GM18498 (cell line): ENCODE measurements around the gene CLDN25.
"Not testable (repeated sequence)": the region's sequence is repeated elsewhere in the genome, so short reads cannot be mapped to it uniquely, and the experiment has no call there.

Experiments used
- ATAC-seq: cut with Tn5 transposase; IDR thresholded peaks from one replicate; pipeline ENCODE4 v1.9.1; 2021; ENCODE audit warnings: mild to moderate bottlenecking, moderate library complexity; ENCODE audit not compliant: unreplicated experiment

Gene CLDN25

DNA sequence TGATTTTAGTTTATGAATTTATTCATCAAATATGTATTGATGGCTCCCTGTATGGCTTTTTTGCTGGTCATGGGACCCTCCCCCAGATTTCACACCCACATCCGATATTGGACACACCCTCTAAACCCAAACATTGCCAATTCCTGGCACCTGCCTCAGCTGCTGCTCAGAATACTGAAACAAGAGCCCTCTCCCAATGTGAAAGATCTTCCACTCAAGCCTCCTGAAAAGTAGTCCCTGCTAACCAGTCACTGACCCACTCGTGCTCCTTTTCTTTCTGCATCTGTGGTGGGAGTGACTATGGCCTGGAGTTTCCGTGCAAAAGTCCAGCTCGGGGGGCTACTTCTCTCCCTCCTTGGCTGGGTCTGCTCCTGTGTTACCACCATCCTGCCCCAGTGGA is at the start of gene CLDN25:
TSS of gene CLDN25 (plus strand) at position 301 of the 400 bp plus-strand sequence. CDS start at position 301, 0 bp downstream.
- no peak for ATAC-seq

DNA sequence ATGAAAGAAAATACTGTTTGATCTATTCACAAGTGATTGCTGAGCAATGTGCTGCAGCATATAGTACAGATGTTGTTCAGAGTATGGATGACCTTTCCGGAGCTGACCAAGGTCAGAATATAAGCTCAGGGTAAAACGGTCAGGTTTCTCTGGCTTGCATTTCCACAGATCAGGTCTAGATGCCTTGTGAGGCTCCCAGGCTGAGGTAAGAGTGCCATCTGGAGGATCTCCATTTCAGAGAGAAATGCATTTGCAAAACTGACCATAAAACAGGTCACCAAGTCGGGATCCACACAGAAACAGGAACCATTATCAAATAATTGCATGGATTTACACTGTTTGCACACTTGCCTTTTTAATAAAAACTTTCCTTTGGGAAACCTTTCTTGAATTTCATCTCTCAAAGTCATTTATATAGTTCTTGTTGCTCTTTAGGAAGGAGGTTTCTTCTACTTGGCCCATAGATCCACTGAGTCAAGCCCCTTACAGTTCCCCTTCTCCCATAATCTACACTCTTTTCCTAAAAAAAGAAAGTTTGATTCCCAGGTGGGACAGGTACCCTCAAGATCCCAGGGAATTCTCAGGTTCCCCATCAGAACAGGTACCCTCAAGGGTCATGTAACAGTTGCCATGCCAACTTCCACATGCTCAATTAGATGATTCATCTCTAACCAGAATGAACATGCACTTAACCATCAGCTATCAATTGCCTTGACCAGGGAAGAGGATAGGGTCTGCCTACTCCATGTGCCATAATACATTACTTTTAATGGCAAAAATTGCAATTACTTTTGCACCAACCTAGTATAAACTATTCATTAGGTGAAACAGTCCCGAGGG is 48.5 kb upstream of the CLDN25 start:
- no peak for ATAC-seq

DNA sequence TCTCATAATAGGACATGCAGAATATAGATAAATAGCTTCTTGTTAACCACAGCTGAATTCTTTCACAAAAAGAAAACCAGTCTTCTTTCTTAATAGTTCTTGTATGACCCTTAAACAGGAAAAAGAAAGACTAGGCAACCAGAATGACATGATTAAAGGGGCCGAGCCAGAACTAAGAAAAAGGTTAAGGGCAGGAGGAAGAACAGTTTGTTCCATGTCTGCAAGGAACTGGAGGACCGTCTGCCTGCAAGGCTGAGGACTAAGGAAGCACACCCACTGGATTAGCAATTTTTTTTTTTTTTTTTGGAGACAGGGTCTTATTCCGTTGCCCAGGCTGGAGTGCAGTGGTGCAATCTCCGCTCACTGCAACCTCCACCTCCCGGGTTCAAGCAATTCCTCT is 47.5 kb upstream of the CLDN25 start:
- no peak for ATAC-seq

GRCh38 chr11:113736323-113736722 is 43.3 kb upstream of the CLDN25 start:
- ATAC-seq: no peak

DNA sequence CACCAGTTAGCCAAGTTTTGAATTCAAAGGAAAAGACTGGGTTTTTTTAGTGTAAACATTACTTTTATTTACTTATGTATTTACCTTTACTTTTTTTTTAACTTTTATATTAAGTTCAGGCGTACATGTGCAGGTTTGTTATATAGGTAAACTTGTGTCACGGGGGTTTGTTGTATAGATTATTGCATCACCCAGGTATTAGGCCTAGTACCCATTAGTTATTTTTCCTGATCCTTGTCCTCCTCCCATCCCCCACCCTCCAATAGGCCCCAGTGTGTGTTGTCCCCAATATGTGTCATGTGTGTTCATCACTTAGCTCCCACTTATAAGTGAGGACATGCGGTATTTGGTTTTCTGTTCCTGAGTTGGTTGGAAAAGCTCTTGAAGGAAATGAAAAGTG is 26.7 kb upstream of the CLDN25 start:
- no peak for ATAC-seq

DNA sequence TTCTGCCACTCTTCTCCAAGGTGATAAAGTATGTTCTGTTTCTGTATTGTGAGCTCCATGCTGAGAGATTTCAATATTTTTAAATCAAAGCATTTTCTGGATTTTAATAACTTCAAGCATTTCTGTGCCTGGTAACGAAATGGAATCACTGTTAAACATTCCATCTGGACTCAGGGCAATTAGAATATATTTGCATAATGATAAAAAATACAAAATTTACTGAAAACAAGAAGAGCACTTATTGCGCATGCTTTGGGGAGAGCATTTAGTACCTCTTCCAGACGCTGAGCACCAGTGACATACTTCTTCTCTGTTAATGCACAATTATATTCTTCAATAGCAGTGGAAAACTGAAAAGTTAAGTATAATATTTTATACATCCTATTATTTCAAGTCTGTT is 19.4 kb upstream of the CLDN25 start:
- no peak for ATAC-seq

- ATAC-seq: not testable (repeated sequence)
Measured at GRCh38 chr11:113763040-113763439, 16.6 kb upstream of the CLDN25 start.

DNA sequence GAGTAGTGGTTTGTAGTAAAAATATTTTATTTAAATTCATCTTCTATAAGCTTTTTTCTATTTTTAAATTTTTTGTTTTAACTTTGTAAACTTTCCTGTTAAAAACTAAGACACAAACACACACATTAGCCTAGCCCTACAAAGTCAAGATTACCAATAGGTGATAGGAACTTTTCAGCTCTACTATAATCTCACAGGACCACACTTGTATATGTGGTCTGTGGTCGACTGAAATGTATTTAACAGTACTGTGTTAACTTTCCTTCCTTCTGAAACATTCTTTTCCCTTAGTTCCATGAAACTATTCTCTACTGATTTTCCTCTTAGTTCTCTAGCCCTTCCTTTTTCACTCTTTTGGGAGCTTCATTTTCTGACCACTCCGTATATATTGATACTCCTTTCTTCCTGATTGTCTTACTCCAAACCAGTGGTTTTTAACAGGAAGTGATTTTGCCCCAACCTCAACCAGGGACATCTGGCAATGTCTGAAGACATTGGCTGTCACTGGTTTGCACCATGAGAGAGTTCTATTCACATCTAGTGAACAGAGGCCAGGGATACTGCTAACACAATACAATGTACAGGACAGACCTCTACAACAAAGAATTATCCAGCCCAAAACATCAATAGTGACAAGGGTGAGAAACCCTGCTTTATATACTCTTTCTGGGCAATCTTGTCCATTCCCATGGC is 14.9 kb upstream of the CLDN25 start:
- ATAC-seq: no peak

DNA sequence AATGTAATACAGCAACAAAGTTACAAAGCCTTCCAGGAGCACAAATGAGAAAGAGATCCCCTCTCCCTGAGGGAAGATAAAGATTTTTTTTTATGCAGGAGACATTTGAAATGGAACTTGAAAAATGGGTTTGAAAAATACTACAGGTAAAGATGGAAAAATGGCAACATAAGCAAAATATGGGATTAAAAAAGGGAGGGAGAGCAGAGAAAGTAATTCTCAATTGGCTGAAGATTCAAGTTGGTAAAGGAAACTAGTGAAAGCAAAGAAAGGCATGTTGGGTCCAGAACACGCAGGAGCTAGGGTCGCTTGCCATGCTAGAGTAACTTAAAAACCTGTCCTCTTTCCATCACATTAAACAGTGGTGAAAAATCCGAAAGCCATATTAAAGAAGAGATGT is 7.6 kb upstream of the CLDN25 start:
- no peak for ATAC-seq

DNA sequence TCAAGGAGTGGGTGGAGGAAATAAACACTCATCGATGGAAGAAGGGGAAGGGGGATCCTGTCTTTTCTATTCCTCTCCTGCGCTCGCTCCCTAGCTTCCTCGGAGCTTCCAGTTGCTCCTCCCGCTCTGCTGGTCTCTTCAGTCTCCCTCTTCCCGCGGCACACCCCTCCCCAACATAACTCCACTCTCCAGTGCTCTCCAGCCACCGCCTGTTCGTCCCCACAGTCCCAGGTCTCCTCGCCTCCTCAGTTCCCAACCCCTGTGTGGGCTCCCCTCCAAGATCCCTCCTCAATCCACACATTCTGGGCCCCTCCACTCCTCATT is 6.5 kb upstream of the CLDN25 start:
- ATAC-seq: no peak

DNA sequence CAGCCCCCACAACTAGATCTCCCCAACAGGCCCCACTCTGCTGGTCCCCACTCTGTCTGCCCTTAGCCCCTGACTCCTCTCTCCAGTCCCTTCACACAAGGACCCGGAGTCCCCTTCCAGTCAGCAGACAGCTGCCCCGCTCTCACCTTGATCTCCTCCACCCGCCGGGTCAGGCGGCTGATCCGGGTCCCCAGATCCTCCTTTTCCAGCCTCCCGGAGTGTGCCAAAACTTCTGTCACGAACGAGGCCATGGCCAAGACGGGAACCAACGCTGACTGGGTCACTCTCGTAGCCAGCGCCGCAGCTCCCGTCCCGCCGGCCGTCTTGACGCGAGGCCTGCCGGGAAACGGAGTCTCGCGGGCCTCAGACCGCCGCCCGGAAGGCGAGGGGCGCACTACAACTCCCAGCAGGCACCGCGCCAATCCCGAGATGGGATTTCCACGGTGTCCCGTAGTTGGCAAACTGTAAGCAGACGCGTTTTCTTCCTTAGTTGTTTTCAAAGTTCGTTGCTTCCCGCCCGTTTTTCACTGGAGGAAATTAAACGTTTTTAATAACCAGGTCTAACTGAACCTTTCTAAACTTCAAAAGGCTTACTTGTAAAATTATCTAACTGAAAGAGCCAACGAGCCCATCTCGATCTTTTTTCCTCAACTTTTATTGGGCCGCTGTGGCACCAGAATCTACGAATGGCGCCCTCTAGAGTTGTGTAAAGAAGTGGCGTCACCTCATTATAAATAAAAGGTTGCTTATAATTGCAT is 6.0 kb upstream of the CLDN25 start, which contains the start of gene ZW10:
TSS of gene ZW10 (minus strand) at position 277 of the 758 bp plus-strand sequence. CDS start at position 251, 26 bp downstream.
- ATAC-seq: peak; percentile 99

DNA sequence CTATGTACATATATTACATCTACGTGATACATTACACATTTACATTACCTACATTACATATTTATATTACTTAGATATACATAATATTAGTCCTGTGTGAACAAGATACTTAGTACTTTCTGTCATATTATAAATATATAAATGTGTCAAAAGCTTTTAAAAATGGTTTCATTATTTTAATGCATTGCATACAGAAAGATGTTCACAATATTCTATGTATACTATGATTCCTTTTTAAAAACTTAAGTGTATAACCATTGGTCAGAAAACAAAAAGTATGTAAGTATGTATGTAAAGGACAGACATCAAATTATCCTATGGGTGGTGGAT is 5.5 kb upstream of the CLDN25 start:
- no peak for ATAC-seq

- no peak for ATAC-seq
Measured at GRCh38 chr11:113778111-113778910, 1.3 kb upstream of the CLDN25 start.

DNA sequence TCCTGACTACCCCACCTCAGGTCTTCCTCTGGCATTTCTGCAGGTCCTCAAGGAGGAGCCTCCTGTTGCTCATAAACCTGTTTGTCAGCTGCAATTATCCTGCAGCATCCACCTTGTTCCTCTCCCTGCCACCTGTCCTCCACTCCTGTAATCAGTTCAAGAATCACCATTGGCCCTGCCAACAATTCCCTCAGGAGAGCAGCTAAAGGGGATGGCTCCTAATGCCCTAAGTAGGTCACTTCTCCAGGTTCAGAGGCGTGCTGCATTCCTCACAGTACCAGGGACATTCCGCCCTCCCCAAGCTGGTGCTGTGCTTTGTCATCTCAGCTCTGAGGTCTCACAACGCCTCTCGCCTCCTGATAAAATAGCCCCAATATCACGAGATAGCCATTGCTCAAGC is 2.1 kb downstream of the CLDN25 start:
- ATAC-seq: no peak

- no peak for ATAC-seq
Measured at GRCh38 chr11:113782134-113782533, 2.5 kb downstream of the CLDN25 start.

- not testable (repeated sequence) for ATAC-seq
Measured at GRCh38 chr11:113789016-113789415, 9.4 kb downstream of the CLDN25 start.

DNA sequence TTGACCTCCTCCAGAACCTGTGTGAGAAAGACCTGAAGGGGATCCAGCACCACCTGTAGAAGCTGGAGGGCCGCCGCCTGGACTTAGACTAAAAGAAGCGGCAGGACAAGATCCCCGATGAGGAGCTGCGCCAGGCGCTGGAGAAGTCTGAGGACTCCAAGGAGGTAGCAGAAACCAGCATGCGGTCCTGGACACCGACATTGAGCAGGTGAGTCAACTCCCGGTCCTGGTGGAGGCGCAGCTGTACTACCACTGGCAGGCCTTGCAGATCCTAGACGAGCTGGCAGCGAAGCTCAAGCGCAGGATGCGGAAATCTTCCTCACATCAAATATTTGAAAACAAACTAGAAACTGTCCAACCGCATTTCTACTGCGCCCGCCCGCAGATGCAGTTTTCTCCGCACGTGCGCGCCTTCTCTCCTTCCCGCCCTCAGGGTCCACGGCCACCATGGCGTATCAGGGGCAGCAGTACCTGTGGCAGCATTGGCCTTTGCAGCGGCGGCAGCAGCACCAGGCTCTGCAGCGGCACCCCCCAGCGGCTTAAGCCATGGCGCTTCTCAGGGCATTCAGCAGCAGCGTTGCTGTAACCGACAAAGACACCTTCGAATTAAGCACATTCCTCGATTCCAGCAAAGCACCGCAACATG is 10.2 kb downstream of the CLDN25 start:
- ATAC-seq: no peak

- peak; percentile 86 for ATAC-seq
Measured at GRCh38 chr11:113796663-113797259, 17.2 kb downstream of the CLDN25 start.

DNA sequence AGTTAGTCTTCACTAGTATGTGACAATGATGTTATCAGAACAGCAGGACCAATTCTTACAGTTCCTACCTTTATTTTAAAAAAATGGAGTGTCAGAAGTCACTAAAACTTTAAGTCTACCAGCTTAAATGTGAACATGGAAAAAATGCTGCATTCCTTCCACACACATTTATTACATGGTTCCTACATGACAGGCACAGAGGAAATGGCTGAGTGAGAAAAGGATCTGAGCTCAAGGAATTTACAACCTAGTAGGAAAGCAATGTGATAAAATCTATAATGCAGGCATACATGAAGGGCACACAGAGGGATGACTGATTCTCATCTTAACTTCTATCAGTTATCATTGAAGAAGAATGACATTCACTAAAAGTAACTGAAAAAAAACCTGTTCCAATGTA is 23.0 kb downstream of the CLDN25 start:
- ATAC-seq: no peak

DNA sequence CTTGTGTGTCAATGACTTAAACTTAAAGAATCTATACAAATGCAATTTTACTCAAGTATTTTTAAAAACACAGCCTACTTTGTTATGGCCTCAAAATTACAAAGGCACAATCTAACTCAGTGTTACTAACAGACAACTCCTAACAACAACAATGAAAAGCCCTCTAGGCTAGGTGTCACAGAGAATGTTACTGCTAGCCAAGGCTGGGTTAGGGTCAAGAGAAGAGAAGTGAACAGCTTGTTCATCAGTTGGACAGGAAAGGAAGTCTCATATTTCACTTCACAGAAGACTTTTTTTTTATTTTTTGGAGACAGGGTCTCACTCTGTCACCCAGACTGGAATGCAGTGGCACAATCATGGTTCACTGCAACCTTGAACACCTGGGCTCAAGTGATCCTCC is 26.0 kb downstream of the CLDN25 start:
- ATAC-seq: no peak
